Activated CD4-positive, CD25-positive, alpha-beta regulatory T cell treated with anti-CD3 and anti-CD28 coated beads, Interleukin-2, amount 50 U/mL, for 24 hours (primary cell): ENCODE results near the gene HMOX1.

Experiments
- ATAC-seq, 2 donors: fragments of 150-1000 bp; cut with Tn5 transposase; one replicate each; pipeline ENCODE4 v1.10.0; 2021; ENCODE audit warnings: mild to moderate bottlenecking in 1 of 2, moderate library complexity in 1 of 2

HMOX1 gene

GRCh38 chr22:35380537-35381423, at the start of gene HMOX1:
TSS of gene HMOX1 (plus strand) at chr22:35381096. CDS start at chr22:35381174, 78 bp downstream.
- ATAC-seq = peak; percentile 79 to 80

- ATAC-seq = no peak
These were observed 48.6 kb upstream of the HMOX1 start for GRCh38 chr22:35332278-35332677.

GRCh38 chr22:35333220-35333619, 47.7 kb upstream of the HMOX1 start:
- no peak for ATAC-seq

- ATAC-seq = peak; percentile 29 to 39
These were observed 46.9 kb upstream of the HMOX1 start for GRCh38 chr22:35334004-35334403.

- ATAC-seq = no peak
These were observed 45.4 kb upstream of the HMOX1 start for GRCh38 chr22:35335468-35335867.

GRCh38 chr22:35335936-35336781, 44.7 kb upstream of the HMOX1 start:
- no peak for ATAC-seq

- peak; percentile 44 for ATAC-seq
These were observed 43.0 kb upstream of the HMOX1 start for GRCh38 chr22:35337932-35338331.

- ATAC-seq = no peak
These were observed 39.6 kb upstream of the HMOX1 start for GRCh38 chr22:35341090-35341874.

GRCh38 chr22:35342390-35342789, 38.5 kb upstream of the HMOX1 start:
- ATAC-seq = no peak

- no peak for ATAC-seq
These were observed 37.0 kb upstream of the HMOX1 start for GRCh38 chr22:35343664-35344550.

- ATAC-seq = no peak
These were observed 35.8 kb upstream of the HMOX1 start for GRCh38 chr22:35344956-35345690.

- ATAC-seq = no peak
These were observed 34.9 kb upstream of the HMOX1 start for GRCh38 chr22:35345808-35346505.

- ATAC-seq = no peak
These were observed 34.2 kb upstream of the HMOX1 start for GRCh38 chr22:35346596-35347220.

- no peak for ATAC-seq
These were observed 33.4 kb upstream of the HMOX1 start for GRCh38 chr22:35347462-35347861.

GRCh38 chr22:35348026-35348590, 32.8 kb upstream of the HMOX1 start:
- ATAC-seq = no peak

- ATAC-seq = no peak
These were observed 32.2 kb upstream of the HMOX1 start for GRCh38 chr22:35348703-35349102.

GRCh38 chr22:35349368-35349703, 31.6 kb upstream of the HMOX1 start:
- ATAC-seq = no peak

- ATAC-seq = no peak
These were observed 31.0 kb upstream of the HMOX1 start for GRCh38 chr22:35349704-35350538.
